ENCODE data around the gene GLDC.

DNA sequence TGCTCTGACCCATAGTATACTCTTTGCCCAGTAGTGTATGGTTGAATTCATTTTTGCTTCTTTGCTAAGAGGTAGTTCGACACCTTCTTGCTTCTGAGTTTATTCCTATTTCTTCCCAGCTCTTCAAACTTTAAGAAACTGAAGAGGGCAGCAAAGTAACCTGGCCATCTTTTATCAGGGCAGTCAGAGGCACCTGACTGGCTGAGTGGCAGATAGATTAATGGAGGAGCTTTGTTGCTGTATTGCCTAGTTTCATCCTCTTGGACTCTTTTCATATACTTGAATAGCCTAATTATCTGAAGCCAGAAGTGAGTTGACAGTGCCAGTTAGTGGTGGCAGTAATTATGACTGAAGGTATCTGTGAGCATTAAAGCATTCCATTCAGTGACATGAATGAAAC, 150.1 kb downstream of the GLDC start:
- TF ChIP-seq, protein P1, sequence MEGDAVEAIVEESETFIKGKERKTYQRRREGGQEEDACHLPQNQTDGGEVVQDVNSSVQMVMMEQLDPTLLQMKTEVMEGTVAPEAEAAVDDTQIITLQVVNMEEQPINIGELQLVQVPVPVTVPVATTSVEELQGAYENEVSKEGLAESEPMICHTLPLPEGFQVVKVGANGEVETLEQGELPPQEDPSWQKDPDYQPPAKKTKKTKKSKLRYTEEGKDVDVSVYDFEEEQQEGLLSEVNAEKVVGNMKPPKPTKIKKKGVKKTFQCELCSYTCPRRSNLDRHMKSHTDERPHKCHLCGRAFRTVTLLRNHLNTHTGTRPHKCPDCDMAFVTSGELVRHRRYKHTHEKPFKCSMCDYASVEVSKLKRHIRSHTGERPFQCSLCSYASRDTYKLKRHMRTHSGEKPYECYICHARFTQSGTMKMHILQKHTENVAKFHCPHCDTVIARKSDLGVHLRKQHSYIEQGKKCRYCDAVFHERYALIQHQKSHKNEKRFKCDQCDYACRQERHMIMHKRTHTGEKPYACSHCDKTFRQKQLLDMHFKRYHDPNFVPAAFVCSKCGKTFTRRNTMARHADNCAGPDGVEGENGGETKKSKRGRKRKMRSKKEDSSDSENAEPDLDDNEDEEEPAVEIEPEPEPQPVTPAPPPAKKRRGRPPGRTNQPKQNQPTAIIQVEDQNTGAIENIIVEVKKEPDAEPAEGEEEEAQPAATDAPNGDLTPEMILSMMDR (IDR thresholded peaks at IDR 0.05), result no peak
- no peak for TF ChIP-seq EP300 (IDR thresholded peaks at IDR 0.05)
- TF ChIP-seq POLR2A (IDR thresholded peaks at IDR 0.05), result no peak
- TF ChIP-seq POLR2AphosphoS5 (IDR thresholded peaks at IDR 0.05), result no peak

Measured in suprapubic skin (tissue), 4 donors.